AML-193 (cell line): Measurements from ENCODE around the gene DHRS13.
A peak's percentile ranks its signal among the peaks of the same experiment; 100 is the strongest.
"Not testable (repeated sequence)": the region's sequence is repeated elsewhere in the genome, so short reads cannot be mapped to it uniquely, and the experiment has no call there.

ENCODE experiments used
- DNase-seq, 2 experiments: peaks; one replicate each; lab custom pipeline; 2025; lab: John Stamatoyannopoulos, UW

The DHRS13 gene

GRCh38 chr17:28935744-28936460 is 33.0 kb upstream of the DHRS13 start:
- DNase-seq, result no peak

GRCh38 chr17:28934508-28934907 is 31.6 kb upstream of the DHRS13 start:
- DNase-seq, result not testable (repeated sequence)

- no peak for DNase-seq
Measured at GRCh38 chr17:28929787-28930186, 26.9 kb upstream of the DHRS13 start.

- DNase-seq, result no peak
Measured at GRCh38 chr17:28928061-28928460, 25.2 kb upstream of the DHRS13 start.

- no peak for DNase-seq
Measured at GRCh38 chr17:28926786-28927185, 23.9 kb upstream of the DHRS13 start.

- no peak for DNase-seq
Measured at GRCh38 chr17:28926366-28926765, 23.5 kb upstream of the DHRS13 start.

GRCh38 chr17:28925912-28926365 is 23.1 kb upstream of the DHRS13 start:
- DNase-seq, result peak; percentile 89 to 94

- DNase-seq, result no peak
Measured at GRCh38 chr17:28920201-28920600, 17.3 kb upstream of the DHRS13 start.

GRCh38 chr17:28918295-28918694 is 15.4 kb upstream of the DHRS13 start:
- DNase-seq, result no peak

GRCh38 chr17:28917465-28917864 is 14.6 kb upstream of the DHRS13 start:
- no peak for DNase-seq

GRCh38 chr17:28917029-28917428 is 14.2 kb upstream of the DHRS13 start:
- no peak for DNase-seq

GRCh38 chr17:28916302-28916934 is 13.5 kb upstream of the DHRS13 start:
- DNase-seq, result peak; percentile 37 to 50

GRCh38 chr17:28912938-28913333 is 10.1 kb upstream of the DHRS13 start:
- no peak for DNase-seq

- no peak for DNase-seq
Measured at GRCh38 chr17:28912281-28912937, 9.5 kb upstream of the DHRS13 start.

GRCh38 chr17:28911411-28912045 is 8.6 kb upstream of the DHRS13 start:
- no peak for DNase-seq

- no peak for DNase-seq
Measured at GRCh38 chr17:28910534-28910933, 7.7 kb upstream of the DHRS13 start.

GRCh38 chr17:28908640-28909167 is 5.8 kb upstream of the DHRS13 start:
- no peak for DNase-seq

- DNase-seq, result no peak
Measured at GRCh38 chr17:28907709-28908475, 5.0 kb upstream of the DHRS13 start.

- no peak for DNase-seq
Measured at GRCh38 chr17:28906706-28907438, 4.0 kb upstream of the DHRS13 start.

GRCh38 chr17:28906276-28906675 is 3.4 kb upstream of the DHRS13 start:
- DNase-seq, result no peak

GRCh38 chr17:28904800-28905199 is 1.9 kb upstream of the DHRS13 start:
- DNase-seq, result no peak
